Endothelial cell of umbilical vein (primary cell): ENCODE results near the gene MALSU1. TPM values are rescaled to one million over a fixed set of nuclear protein-coding genes. Genes with fewer than 3 reads are reported as not detected.

ENCODE experiments used
- BruUV-seq: library from RNA; stranded (reverse); fragments of 400-500 nt; replicated peaks from 2 replicates; lab custom pipeline; 2021; lab: Mats Ljungman, UMichigan
- CTCF ChIA-PET: fragments of 300-600, 350-600 bp; sonication (Branson Sonifier 250); formaldehyde crosslinking; loops from one replicate; lab custom pipeline; 2021; ENCODE audit warnings: antibody characterized with exemption, inconsistent platforms; lab: Charles Lee
- POLR2A ChIA-PET: fragments of 300-600, 350-600 bp; sonication (Branson Sonifier 250); formaldehyde crosslinking; loops from one replicate; lab custom pipeline; 2021; ENCODE audit warnings: antibody characterized with exemption, inconsistent platforms; lab: Charles Lee
- DNase-seq: peaks from one replicate; pipeline ENCODE4 v3.0.0-alpha.2; 2011; ENCODE audit warnings: low read depth, low spot score
- FAIRE-seq: peaks from 2 replicates; lab custom pipeline; 2011; peaks lifted over from hg19 to GRCh38; lab: Jason Lieb, UNC
- H2AFZ ChIP-seq: 2 replicates; pipeline ENCODE4 v1.6.0; 2012; ENCODE audit warnings: low read depth, low read length, control low read depth, inconsistent platforms
- H3K27ac ChIP-seq: 2 replicates; pipeline ENCODE4 v1.5.1; 2011; ENCODE audit warnings: low read depth, mild to moderate bottlenecking, control low read depth, low read length, moderate library complexity; ENCODE audit not compliant: insufficient read depth
- H3K27me3 ChIP-seq, 2 experiments: 2 replicates each; pipeline versions ENCODE4 v1.6.0 to v1.6.1; 2011; ENCODE audit warnings: low read length in 2 of 2, mixed read lengths in 1 of 2; ENCODE audit not compliant: control insufficient read depth in 2 of 2, insufficient read depth in 2 of 2
- H3K36me3 ChIP-seq, 2 experiments: 2 replicates in 1 of 2; 3 replicates in 1 of 2; pipeline ENCODE4 v1.5.1; 2011; ENCODE audit warnings: low read length in 2 of 2, mild to moderate bottlenecking in 1 of 2, moderate library complexity in 1 of 2; ENCODE audit not compliant: control insufficient read depth in 2 of 2, insufficient read depth in 2 of 2; ENCODE audit errors: extremely low read depth in 1 of 2
- H3K4me1 ChIP-seq: 3 replicates; pipeline ENCODE4 v1.5.1; 2011; ENCODE audit warnings: mild to moderate bottlenecking, low read length; ENCODE audit not compliant: control insufficient read depth, insufficient read depth; ENCODE audit errors: extremely low read depth
- H3K4me2 ChIP-seq: 2 replicates; pipeline ENCODE4 v1.6.1; 2011; ENCODE audit warnings: low read length, control low read depth, mixed read lengths; ENCODE audit not compliant: insufficient read depth
- H3K4me3 ChIP-seq, 3 experiments: fragments of 200-600 bp in 1 of 3; sonication (generic), shearing (Covaris generic) in 1 of 3; replicated peaks in 1 of 3; 2 replicates each; pipeline ENCODE4 v1.5.1; 2011 to 2016; ENCODE audit warnings: control low read depth in 3 of 3, low read length in 3 of 3, mild to moderate bottlenecking in 2 of 3, inconsistent platforms in 1 of 3, low read depth in 1 of 3, moderate library complexity in 1 of 3; ENCODE audit not compliant: insufficient read depth in 1 of 3
- H3K79me2 ChIP-seq: 2 replicates; pipeline ENCODE4 v1.6.0; 2012; ENCODE audit warnings: low read length, inconsistent platforms; ENCODE audit not compliant: control insufficient read depth, insufficient read depth
- H3K9ac ChIP-seq: replicated peaks from 2 replicates; pipeline ENCODE3; 2011; ENCODE audit warnings: low read length, control low read depth; ENCODE audit not compliant: insufficient read depth; ENCODE audit errors: extremely low read depth
- H3K9me1 ChIP-seq: replicated peaks from 3 replicates; pipeline ENCODE4 v1.6.0; 2011; ENCODE audit warnings: mild to moderate bottlenecking, low read length; ENCODE audit not compliant: control insufficient read depth, insufficient read depth; ENCODE audit errors: extremely low read depth
- H3K9me3 ChIP-seq: replicated peaks from 2 replicates; pipeline ENCODE4 v1.5.1; 2012; ENCODE audit warnings: low read length, inconsistent platforms; ENCODE audit not compliant: control insufficient read depth, insufficient read depth
- H4K20me1 ChIP-seq: replicated peaks from 2 replicates; pipeline ENCODE3; 2011; ENCODE audit warnings: mild to moderate bottlenecking, low read length; ENCODE audit not compliant: control insufficient read depth, insufficient read depth; ENCODE audit errors: extremely low read depth
- FOS ChIP-seq: IDR thresholded peaks from 2 replicates; pipeline ENCODE4 v1.6.1; 2011; ENCODE audit warnings: mild to moderate bottlenecking, low read length, moderate library complexity, borderline replicate concordance; ENCODE audit not compliant: insufficient read depth
- GATA2 ChIP-seq: IDR thresholded peaks from 2 replicates; pipeline ENCODE4 v1.7.0; 2011; ENCODE audit warnings: low read depth, mild to moderate bottlenecking, moderate library complexity, mixed read lengths, low read length; ENCODE audit not compliant: insufficient read length, insufficient read depth
- JUN ChIP-seq: IDR thresholded peaks from 2 replicates; pipeline ENCODE4 v1.6.1; 2011; ENCODE audit warnings: borderline replicate concordance, low read depth; ENCODE audit not compliant: insufficient read length, insufficient read depth
- MAX ChIP-seq: IDR thresholded peaks from 2 replicates; pipeline ENCODE4 v1.6.1; 2011; ENCODE audit not compliant: insufficient read depth, insufficient read length
- MYC ChIP-seq: IDR thresholded peaks from one replicate; pipeline ENCODE4 v1.6.1; 2011; ENCODE audit warnings: mild to moderate bottlenecking, low read depth, low read length
- POLR2AphosphoS5 ChIP-seq: IDR thresholded peaks from 2 replicates; pipeline ENCODE4 v1.6.1; 2012; ENCODE audit warnings: low read depth, mild to moderate bottlenecking, control low read depth, low read length, moderate library complexity; ENCODE audit not compliant: insufficient read depth
- dilution Hi-C: fragments of 300-500 bp; cut with MboI; formaldehyde crosslinking; loops from one replicate; pipeline ENCODE4 v1.15.0; 2019; ENCODE audit warnings: low sequenced_read_pairs; ENCODE audit not compliant: extremely low pct_ligation_motif_present
- intact Hi-C: fragments of 100-400 bp; cut with micrococcal nuclease; formaldehyde crosslinking; loops from one replicate; pipeline ENCODE4 v1.10.0; 2022
- polyA plus RNA-seq, 4 experiments: library from polyadenylated mRNA; depleted of rRNA in 3 of 4; stranded (reverse) in 3 of 4; unstranded in 1 of 4; fragments of >200 nt; gene quantifications; 2 replicates each; pipeline versions ENCODE4 v1.2.1 to v1.2.3, GENCODE V29; 2011 to 2012; ENCODE audit warnings: missing spikeins in 1 of 4
- total RNA-seq: library from RNA; stranded (reverse); gene quantifications from 2 replicates; pipeline ENCODE4 v1.2.3, GENCODE V29; 2021

Gene MALSU1
- total and polyA plus RNA-seq, 2 donors (not counting 3 experiments of a cell fraction or from before 2014, with no cell fraction given) = 62.6 to 68.0 TPM

DNA sequence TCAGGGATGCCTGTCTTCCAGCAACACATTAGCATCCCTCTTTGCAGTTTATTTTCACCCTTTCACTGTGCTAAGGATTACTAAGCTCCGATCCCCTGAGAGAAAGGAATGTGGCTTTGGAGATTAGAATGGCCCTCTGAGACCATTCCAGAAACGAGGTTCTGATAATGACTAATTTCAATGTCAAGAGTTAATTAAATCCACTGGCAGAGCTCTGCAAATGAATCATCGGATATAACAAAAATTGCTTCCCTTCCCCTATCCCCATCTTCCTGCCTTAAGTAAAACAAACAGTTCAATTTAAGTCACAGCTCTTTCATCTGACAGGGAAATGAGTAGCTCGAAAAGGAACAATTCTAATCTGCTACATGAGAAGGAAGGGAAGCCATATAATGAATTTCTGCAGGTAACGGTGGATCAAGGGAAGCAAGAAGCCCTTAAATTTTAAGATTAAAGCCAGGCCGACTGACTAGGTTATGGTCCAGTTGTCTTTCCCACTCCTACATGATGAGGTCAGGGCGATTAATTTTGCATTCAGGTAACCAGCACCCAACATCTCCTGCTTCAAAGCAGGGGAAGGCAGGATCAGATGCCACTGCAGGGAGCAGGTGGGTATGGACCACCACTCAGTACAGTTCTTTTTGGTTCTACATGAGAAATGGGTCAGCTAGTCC, 50.5 kb downstream of the MALSU1 start:
- H3K4me2 ChIP-seq = peak overlapping the region; percentile 72
- peaks cover 41% of the 10 kb centered on the region for H3K79me2 ChIP-seq
- intact Hi-C loops = loop anchor here (1.0 to 2.0 kb wide), 3 partner anchors 8 to 121 kb away; partner anchors contain the start of gene IGF2BP3
- dilution Hi-C loops = no loop called here
- no peaks in the 10 kb centered on the region for H3K9me1 ChIP-seq
- BruUV-seq = TSS peak; percentile 11
- peaks cover 65% of the 10 kb centered on the region for H3K4me1 ChIP-seq
- peak; percentile 89 for FAIRE-seq
- POLR2A ChIA-PET = interaction anchor here (0.7 to 1.4 kb wide), 2 partner anchors 14 to 15 kb away, joined by 4 to 6 read pairs; no protein-coding TSS in a partner anchor
- no peak overlapping the region for H2AFZ ChIP-seq
- no peaks in the 10 kb centered on the region for H4K20me1 ChIP-seq
- H3K9me3 ChIP-seq = no peaks in the 10 kb centered on the region
- H3K27ac ChIP-seq = peak overlapping the region; percentile 56
- TF ChIP-seq GATA2 (peak; percentile 85), POLR2AphosphoS5 (peak; percentile 84), FOS (peak; percentile 96), JUN (peak; percentile 88), MAX (no peak), MYC (no peak)
- H3K36me3 ChIP-seq = peaks cover 0 to 10% of the 10 kb centered on the region in 2 experiments
- CTCF ChIA-PET = interaction anchor here (0.8 to 7.6 kb wide), 15 partner anchors 8 to 118 kb away, joined by 3 to 67 read pairs (median 5); partner anchors contain the start of gene MALSU1
- peak; percentile 88 for DNase-seq
- no peak overlapping the region for H3K4me3 ChIP-seq
- no peaks in the 10 kb centered on the region for H3K27me3 ChIP-seq
- H3K9ac ChIP-seq = peak overlapping the region; percentile 29
